ENCODE results near the gene PRG2. TPM values are rescaled to one million over a fixed set of nuclear protein-coding genes. Genes with fewer than 3 reads are reported as not detected.

PRG2 gene
- total RNA-seq, 2 donors from 2014 or later, result 0.54 TPM; not detected in 1

GRCh38 chr11:57419146-57419545 is 28.7 kb upstream of the PRG2 start:
- H3K9me3 ChIP-seq, result no peaks in the 10 kb centered on the region
- H3K36me3 ChIP-seq, result peaks cover 44% of the 10 kb centered on the region
- no peak for DNase-seq (ENCODE audit: low spot score)
- TF ChIP-seq CTCF (IDR thresholded peaks at IDR 0.05), result no peak
- H3K27ac ChIP-seq, result no peak overlapping the region
- peaks cover 4 to 15% of the 10 kb centered on the region in 2 donors for H3K4me1 ChIP-seq (ENCODE audit: control insufficient read depth in 1 of 2, low read depth in 2 of 2)
- no peaks in the 10 kb centered on the region for H3K27me3 ChIP-seq (replicated peaks; ENCODE audit: insufficient read depth)
- no peak for ATAC-seq (ENCODE audit: insufficient number of reproducible peaks, low FRiP score, low read depth)
- H3K4me3 ChIP-seq, result no peak overlapping the region

GRCh38 chr11:57418131-57418530 is 27.7 kb upstream of the PRG2 start:
- Histone ChIP-seq H3K27ac (no peak overlapping the region), H3K9me3 (no peaks in the 10 kb centered on the region), H3K4me3 (no peak overlapping the region), H3K36me3 (peaks cover 54% of the 10 kb centered on the region), H3K4me1 (ENCODE audit: control insufficient read depth in 1 of 2, low read depth in 2 of 2) (peaks cover 0 to 7% of the 10 kb centered on the region in 2 donors), H3K27me3 (replicated peaks; ENCODE audit: insufficient read depth) (no peaks in the 10 kb centered on the region)
- ATAC-seq (ENCODE audit: insufficient number of reproducible peaks, low FRiP score, low read depth), result no peak
- no peak for TF ChIP-seq CTCF (IDR thresholded peaks at IDR 0.05)
- no peak for DNase-seq (ENCODE audit: low spot score)

- DNase-seq (ENCODE audit: low spot score) (no peak), ATAC-seq (ENCODE audit: insufficient number of reproducible peaks, low FRiP score, low read depth) (no peak)
- H3K4me3 ChIP-seq, result no peak overlapping the region
- no peaks in the 10 kb centered on the region for H3K9me3 ChIP-seq
- no peaks in the 10 kb centered on the region for H3K27me3 ChIP-seq (replicated peaks; ENCODE audit: insufficient read depth)
- H3K4me1 ChIP-seq (ENCODE audit: control insufficient read depth in 1 of 2, low read depth in 2 of 2), result peaks cover 0 to 7% of the 10 kb centered on the region in 2 donors
- TF ChIP-seq CTCF (IDR thresholded peaks at IDR 0.05), result no peak
- peaks cover 63% of the 10 kb centered on the region for H3K36me3 ChIP-seq
- H3K27ac ChIP-seq, result no peak overlapping the region
These were observed 26.6 kb upstream of the PRG2 start for GRCh38 chr11:57417056-57417455.

GRCh38 chr11:57416436-57416835 is 26.0 kb upstream of the PRG2 start:
- ATAC-seq (ENCODE audit: insufficient number of reproducible peaks, low FRiP score, low read depth) (no peak), DNase-seq (ENCODE audit: low spot score) (no peak)
- Histone ChIP-seq H3K4me1 (ENCODE audit: control insufficient read depth in 1 of 2, low read depth in 2 of 2) (peaks cover 0 to 7% of the 10 kb centered on the region in 2 donors), H3K4me3 (no peak overlapping the region), H3K9me3 (no peaks in the 10 kb centered on the region), H3K36me3 (peaks cover 63% of the 10 kb centered on the region), H3K27me3 (replicated peaks; ENCODE audit: insufficient read depth) (no peaks in the 10 kb centered on the region), H3K27ac (no peak overlapping the region)
- TF ChIP-seq CTCF (IDR thresholded peaks at IDR 0.05), result no peak

- peaks cover 66% of the 10 kb centered on the region for H3K36me3 ChIP-seq
- no peaks in the 10 kb centered on the region for H3K27me3 ChIP-seq (replicated peaks; ENCODE audit: insufficient read depth)
- no peak for ATAC-seq (ENCODE audit: insufficient number of reproducible peaks, low FRiP score, low read depth)
- H3K9me3 ChIP-seq, result no peaks in the 10 kb centered on the region
- H3K27ac ChIP-seq, result no peak overlapping the region
- TF ChIP-seq CTCF (IDR thresholded peaks at IDR 0.05), result no peak
- DNase-seq (ENCODE audit: low spot score), result no peak
- no peak overlapping the region for H3K4me3 ChIP-seq
- H3K4me1 ChIP-seq (ENCODE audit: control insufficient read depth in 1 of 2, low read depth in 2 of 2), result peaks cover 0 to 7% of the 10 kb centered on the region in 2 donors
These were observed 24.3 kb upstream of the PRG2 start for GRCh38 chr11:57414612-57415212.

Data from thoracic aorta (tissue), 2 donors.